IPS-18a (cell line): ENCODE measurements around the gene TCEA3.

Source experiments
- H3K27ac ChIP-seq: one replicate; pipeline ENCODE4 v1.5.1; 2013; ENCODE audit warnings: low read length
- H3K27me3 ChIP-seq: one replicate; pipeline ENCODE4 v1.6.1; 2013; ENCODE audit warnings: mild to moderate bottlenecking, low read length; ENCODE audit not compliant: control insufficient read depth, insufficient read depth
- H3K36me3 ChIP-seq: one replicate; pipeline ENCODE4 v1.6.1; 2013; ENCODE audit warnings: low read depth, low read length; ENCODE audit not compliant: control insufficient read depth
- H3K4me1 ChIP-seq: one replicate; pipeline ENCODE4 v1.6.1; 2013; ENCODE audit warnings: low read depth, low read length; ENCODE audit not compliant: control insufficient read depth
- H3K4me3 ChIP-seq: one replicate; pipeline ENCODE4 v1.5.1; 2013; ENCODE audit warnings: low read length
- H3K9ac ChIP-seq: one replicate; pipeline ENCODE4 v1.6.1; 2013; ENCODE audit warnings: mild to moderate bottlenecking, low read length, moderate library complexity
- H3K9me3 ChIP-seq: one replicate; pipeline ENCODE4 v1.6.1; 2013; ENCODE audit warnings: low read depth, low read length; ENCODE audit not compliant: control insufficient read depth

The TCEA3 gene

DNA sequence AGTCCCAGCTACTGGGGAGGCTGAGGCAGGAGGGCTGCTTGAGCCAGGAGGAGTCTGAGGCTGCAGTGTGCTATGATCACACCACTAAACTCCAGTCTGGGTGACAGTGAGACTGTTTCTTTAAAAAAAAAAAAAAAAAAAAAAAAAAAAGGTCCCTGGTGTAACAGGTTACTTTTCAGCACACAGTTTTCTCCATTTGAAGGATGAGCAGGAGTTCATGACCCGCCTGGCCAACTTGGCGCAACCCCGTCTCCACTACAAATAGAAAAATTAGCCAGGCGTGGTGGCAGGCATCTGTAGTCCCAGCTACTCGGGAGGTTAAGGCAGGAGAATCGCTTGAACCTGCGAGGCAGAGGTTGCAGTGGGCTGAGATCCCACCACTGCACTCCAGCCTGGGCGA, 92.8 kb downstream of the TCEA3 start:
- H3K27ac ChIP-seq: no peak overlapping the region
- no peaks in the 10 kb centered on the region for H3K9me3 ChIP-seq
- H3K4me3 ChIP-seq: no peak overlapping the region
- H3K9ac ChIP-seq: no peak overlapping the region
- no peaks in the 10 kb centered on the region for H3K4me1 ChIP-seq
- H3K36me3 ChIP-seq: peaks cover 81% of the 10 kb centered on the region
- H3K27me3 ChIP-seq: no peaks in the 10 kb centered on the region
